Osteoblast (primary cell): ENCODE measurements around the gene CD84. TPM values are rescaled to one million over a fixed set of nuclear protein-coding genes. Genes with fewer than 3 reads are reported as not detected.

Experiments
- DNase-seq: peaks from one replicate; pipeline ENCODE4 v3.0.0; 2011; ENCODE audit warnings: low spot score, mixed read lengths; ENCODE audit not compliant: insufficient read length; ENCODE audit errors: missing footprints
- H2AFZ ChIP-seq: 2 replicates; pipeline ENCODE4 v1.6.0; 2011; ENCODE audit warnings: mild to moderate bottlenecking, low read length
- H3K27ac ChIP-seq: 2 replicates; pipeline ENCODE4 v1.5.1; 2011; ENCODE audit warnings: mild to moderate bottlenecking, low read depth, low read length, moderate library complexity
- H3K27me3 ChIP-seq: 2 replicates; pipeline ENCODE4 v1.6.0; 2012; ENCODE audit warnings: mild to moderate bottlenecking, control low read depth, inconsistent platforms, low read length, moderate library complexity; ENCODE audit not compliant: insufficient read depth
- H3K36me3 ChIP-seq: 2 replicates; pipeline ENCODE4 v1.5.1; 2011; ENCODE audit warnings: mild to moderate bottlenecking, low read length, control low read depth, moderate library complexity; ENCODE audit not compliant: insufficient read depth
- H3K4me1 ChIP-seq: 2 replicates; pipeline ENCODE4 v1.5.1; 2011; ENCODE audit warnings: mild to moderate bottlenecking, low read length, control low read depth, moderate library complexity; ENCODE audit not compliant: insufficient read depth
- H3K4me2 ChIP-seq: 2 replicates; pipeline ENCODE4 v1.6.0; 2011; ENCODE audit warnings: mild to moderate bottlenecking, low read length; ENCODE audit not compliant: insufficient read depth
- H3K4me3 ChIP-seq: fragments of 200-600 bp; sonication (generic); 3 replicates; pipeline ENCODE4 v1.5.1; 2012; ENCODE audit warnings: mild to moderate bottlenecking, low read length, inconsistent platforms; ENCODE audit not compliant: insufficient read depth
- H3K79me2 ChIP-seq: 2 replicates; pipeline ENCODE4 v1.6.0; 2012; ENCODE audit warnings: mild to moderate bottlenecking, low read length, control low read depth, inconsistent platforms; ENCODE audit not compliant: insufficient read depth
- H3K9me3 ChIP-seq: 2 replicates; pipeline ENCODE4 v1.5.1; 2011; ENCODE audit warnings: low read depth, low read length, control low read depth
- H4K20me1 ChIP-seq: 2 replicates; pipeline ENCODE4 v1.6.0; 2012; ENCODE audit warnings: mild to moderate bottlenecking, low read length, control low read depth; ENCODE audit not compliant: insufficient read depth
- CTCF ChIP-seq: IDR thresholded peaks from 2 replicates; pipeline ENCODE4 v1.5.1; 2011; ENCODE audit warnings: mild to moderate bottlenecking, low read depth, low read length, moderate library complexity; ENCODE audit errors: extremely low read depth
- total RNA-seq: library from RNA; depleted of rRNA; stranded (reverse); fragments of >200 nt; gene quantifications from 2 replicates; pipeline ENCODE4 v1.2.3, GENCODE V29; 2012

Gene CD84
- total RNA-seq, 1 donor = 0.36 TPM

DNA sequence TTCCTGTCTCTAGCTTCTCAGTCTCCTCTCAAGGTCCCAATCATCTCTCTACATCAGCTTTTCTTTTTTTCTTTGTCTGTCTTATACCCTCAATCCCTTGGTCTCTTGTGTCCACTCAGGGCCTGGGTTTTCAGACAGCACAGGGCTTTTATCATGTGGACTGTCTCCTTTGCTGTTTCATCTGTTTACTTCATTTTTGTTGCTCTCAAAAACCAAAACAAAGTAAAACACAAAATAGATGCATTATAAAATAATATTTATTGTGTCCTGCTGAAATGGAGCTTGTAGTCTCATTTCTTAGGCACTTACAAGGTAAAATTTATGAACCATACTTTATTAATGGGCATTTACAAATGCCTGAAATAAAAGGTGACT is 38.5 kb downstream of the CD84 start:
- no peaks in the 10 kb centered on the region for H4K20me1 ChIP-seq
- no peak overlapping the region for H3K27ac ChIP-seq
- no peak for TF ChIP-seq CTCF
- H3K9me3 ChIP-seq = no peaks in the 10 kb centered on the region
- H3K79me2 ChIP-seq = no peaks in the 10 kb centered on the region
- H3K36me3 ChIP-seq = no peaks in the 10 kb centered on the region
- no peak overlapping the region for H3K4me3 ChIP-seq
- H2AFZ ChIP-seq = no peak overlapping the region
- no peaks in the 10 kb centered on the region for H3K4me1 ChIP-seq
- DNase-seq = no peak
- no peaks in the 10 kb centered on the region for H3K27me3 ChIP-seq
- H3K4me2 ChIP-seq = no peak overlapping the region

- Histone ChIP-seq H3K27ac (no peak overlapping the region), H2AFZ (no peak overlapping the region), H3K27me3 (no peaks in the 10 kb centered on the region), H3K4me2 (no peak overlapping the region), H3K36me3 (no peaks in the 10 kb centered on the region), H4K20me1 (no peaks in the 10 kb centered on the region), H3K4me1 (no peaks in the 10 kb centered on the region), H3K79me2 (no peaks in the 10 kb centered on the region), H3K4me3 (no peak overlapping the region), H3K9me3 (no peaks in the 10 kb centered on the region)
- DNase-seq = no peak
- TF ChIP-seq CTCF = no peak
These were observed 39.1 kb downstream of the CD84 start for GRCh38 chr1:160539990-160540858.

- Histone ChIP-seq H3K4me1 (no peaks in the 10 kb centered on the region), H2AFZ (no peak overlapping the region), H3K9me3 (no peaks in the 10 kb centered on the region), H3K4me2 (no peak overlapping the region), H3K4me3 (no peak overlapping the region), H4K20me1 (no peaks in the 10 kb centered on the region), H3K27ac (no peak overlapping the region), H3K36me3 (no peaks in the 10 kb centered on the region), H3K27me3 (no peaks in the 10 kb centered on the region), H3K79me2 (no peaks in the 10 kb centered on the region)
- DNase-seq = no peak
- TF ChIP-seq CTCF = no peak
These were observed 39.7 kb downstream of the CD84 start for GRCh38 chr1:160539684-160539989.

DNA sequence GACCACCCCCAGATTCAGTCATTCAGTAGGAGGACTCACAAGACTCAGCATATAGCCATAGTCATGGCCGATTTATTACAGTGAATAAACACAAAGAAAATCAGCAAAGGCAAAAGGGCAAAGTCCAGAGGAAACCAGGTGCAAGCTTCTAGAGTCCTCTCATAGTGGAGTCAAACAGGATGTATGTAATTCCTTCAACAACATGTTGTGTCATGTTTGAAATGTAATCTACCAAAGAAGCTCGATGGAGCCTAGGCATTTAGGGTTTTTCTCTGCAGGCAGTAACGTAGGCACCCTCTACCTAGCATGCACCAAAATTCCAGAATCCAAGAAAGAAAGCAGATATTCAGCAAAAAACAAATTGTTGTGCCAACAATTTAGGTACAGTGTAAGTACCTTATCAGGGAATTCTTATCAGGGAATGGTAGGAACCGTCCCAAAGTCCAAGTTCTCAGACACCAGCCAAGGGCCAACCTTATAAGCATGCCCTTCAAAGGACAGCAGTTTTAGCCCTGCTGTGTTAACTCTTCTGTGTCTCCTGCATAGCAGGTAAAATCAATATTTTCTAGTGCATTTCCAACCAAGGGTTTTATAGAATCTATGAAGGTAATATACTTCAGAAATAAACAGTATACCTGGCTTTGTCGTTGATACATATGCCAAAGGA is 40.2 kb downstream of the CD84 start:
- Histone ChIP-seq H4K20me1 (no peaks in the 10 kb centered on the region), H3K27me3 (no peaks in the 10 kb centered on the region), H2AFZ (no peak overlapping the region), H3K36me3 (no peaks in the 10 kb centered on the region), H3K4me3 (no peak overlapping the region), H3K9me3 (no peaks in the 10 kb centered on the region), H3K4me1 (no peaks in the 10 kb centered on the region), H3K79me2 (no peaks in the 10 kb centered on the region), H3K4me2 (no peak overlapping the region), H3K27ac (no peak overlapping the region)
- no peak for TF ChIP-seq CTCF
- DNase-seq = no peak
